Fibroblast of skin of left quadriceps (primary cell): ENCODE results near the gene METTL9.
"Not testable (repeated sequence)": the region's sequence is repeated elsewhere in the genome, so short reads cannot be mapped to it uniquely, and the experiment has no call there.

Source experiments
- DNase-seq, 2 experiments: peaks; one replicate each; pipeline ENCODE4 v3.0.0-alpha.2; 2013; ENCODE audit warnings: low read depth in 2 of 2

Gene METTL9

GRCh38 chr16:21663889-21664647 is 64.7 kb downstream of the METTL9 start, which contains the start of gene OTOA:
TSS of gene OTOA (plus strand) at chr16:21663968. CDS start at chr16:21678515, 14,547 bp downstream.
- DNase-seq, result no peak

- DNase-seq, result no peak
These were observed 65.6 kb downstream of the METTL9 start for GRCh38 chr16:21664801-21665492.

GRCh38 chr16:21666772-21667171 is 67.4 kb downstream of the METTL9 start:
- no peak for DNase-seq

GRCh38 chr16:21667575-21667974 is 68.2 kb downstream of the METTL9 start:
- DNase-seq, result no peak

GRCh38 chr16:21673469-21673868 is 74.1 kb downstream of the METTL9 start:
- no peak for DNase-seq

- not testable (repeated sequence) for DNase-seq
These were observed 75.1 kb downstream of the METTL9 start for GRCh38 chr16:21674456-21674855.

GRCh38 chr16:21680714-21681113 is 81.3 kb downstream of the METTL9 start:
- not testable (repeated sequence) for DNase-seq

GRCh38 chr16:21683184-21683583 is 83.8 kb downstream of the METTL9 start:
- no peak for DNase-seq

GRCh38 chr16:21684199-21684598 is 84.8 kb downstream of the METTL9 start:
- no peak for DNase-seq

- no peak for DNase-seq
These were observed 85.7 kb downstream of the METTL9 start for GRCh38 chr16:21685034-21685455.

- no peak for DNase-seq
These were observed 89.7 kb downstream of the METTL9 start for GRCh38 chr16:21689107-21689506.

- DNase-seq, result not testable (repeated sequence)
These were observed 91.6 kb downstream of the METTL9 start for GRCh38 chr16:21690967-21691366.

- DNase-seq, result peak; percentile 28 to 34
These were observed 95.2 kb downstream of the METTL9 start for GRCh38 chr16:21694609-21695008.

GRCh38 chr16:21697032-21697431 is 97.7 kb downstream of the METTL9 start:
- no peak for DNase-seq

- no peak for DNase-seq
These were observed 99.0 kb downstream of the METTL9 start for GRCh38 chr16:21698169-21699032.

- no peak for DNase-seq
These were observed 101.9 kb downstream of the METTL9 start for GRCh38 chr16:21701271-21701670.

GRCh38 chr16:21702276-21702675 is 102.9 kb downstream of the METTL9 start:
- DNase-seq, result no peak

GRCh38 chr16:21703156-21703555 is 103.8 kb downstream of the METTL9 start:
- no peak for DNase-seq

GRCh38 chr16:21703589-21704174 is 104.3 kb downstream of the METTL9 start:
- no peak for DNase-seq

- no peak for DNase-seq
These were observed 104.9 kb downstream of the METTL9 start for GRCh38 chr16:21704266-21704665.

GRCh38 chr16:21704733-21705132 is 105.4 kb downstream of the METTL9 start:
- DNase-seq, result no peak
